GF-D8 (cell line): ENCODE measurements around the gene ARHGAP26.
A peak's percentile ranks its signal among the peaks of the same experiment; 100 is the strongest.
"Not testable (repeated sequence)": the region's sequence is repeated elsewhere in the genome, so short reads cannot be mapped to it uniquely, and the experiment has no call there.

Source experiments
- DNase-seq: peaks from one replicate; lab custom pipeline; 2025; lab: John Stamatoyannopoulos, UW

Gene ARHGAP26

GRCh38 chr5:143092711-143093451 lies 322.7 kb downstream of the ARHGAP26 start:
- DNase-seq, result not testable (repeated sequence)

DNA sequence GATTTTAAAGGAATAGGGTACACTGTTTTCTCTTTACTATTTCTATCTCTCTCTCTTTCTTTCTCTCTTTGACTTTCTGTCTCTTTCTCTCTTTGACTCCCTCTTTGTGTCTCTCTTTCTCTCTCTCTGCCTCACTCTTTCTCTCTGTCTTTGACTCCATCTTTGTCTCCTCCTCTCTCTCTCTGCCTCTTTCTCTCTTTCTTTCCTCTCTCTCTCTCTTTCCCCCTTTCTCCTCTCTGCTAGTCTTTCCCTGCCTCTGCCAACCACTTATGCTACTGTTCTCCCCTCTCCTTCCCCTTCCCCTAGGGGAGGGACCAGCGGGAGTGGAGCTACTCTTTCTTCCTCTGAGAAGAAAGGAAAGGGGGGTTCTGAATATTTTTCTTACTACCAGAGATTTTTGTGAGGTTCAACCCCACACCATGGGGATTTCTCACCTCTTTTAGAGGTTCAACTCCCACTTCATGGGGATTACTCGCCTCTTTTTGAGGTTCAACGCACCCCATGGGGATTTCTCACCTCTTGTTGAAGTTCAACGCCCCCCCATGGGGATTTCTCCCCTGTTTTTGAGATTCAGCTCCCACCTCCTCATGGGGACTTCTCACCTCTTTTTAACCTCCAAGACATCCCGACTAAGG lies 323.4 kb downstream of the ARHGAP26 start:
- DNase-seq, result no peak

GRCh38 chr5:143094087-143094521 lies 323.9 kb downstream of the ARHGAP26 start:
- DNase-seq, result no peak

GRCh38 chr5:143094608-143095007 lies 324.4 kb downstream of the ARHGAP26 start:
- not testable (repeated sequence) for DNase-seq

- DNase-seq, result no peak
Measured at GRCh38 chr5:143101121-143101520, 330.9 kb downstream of the ARHGAP26 start.

DNA sequence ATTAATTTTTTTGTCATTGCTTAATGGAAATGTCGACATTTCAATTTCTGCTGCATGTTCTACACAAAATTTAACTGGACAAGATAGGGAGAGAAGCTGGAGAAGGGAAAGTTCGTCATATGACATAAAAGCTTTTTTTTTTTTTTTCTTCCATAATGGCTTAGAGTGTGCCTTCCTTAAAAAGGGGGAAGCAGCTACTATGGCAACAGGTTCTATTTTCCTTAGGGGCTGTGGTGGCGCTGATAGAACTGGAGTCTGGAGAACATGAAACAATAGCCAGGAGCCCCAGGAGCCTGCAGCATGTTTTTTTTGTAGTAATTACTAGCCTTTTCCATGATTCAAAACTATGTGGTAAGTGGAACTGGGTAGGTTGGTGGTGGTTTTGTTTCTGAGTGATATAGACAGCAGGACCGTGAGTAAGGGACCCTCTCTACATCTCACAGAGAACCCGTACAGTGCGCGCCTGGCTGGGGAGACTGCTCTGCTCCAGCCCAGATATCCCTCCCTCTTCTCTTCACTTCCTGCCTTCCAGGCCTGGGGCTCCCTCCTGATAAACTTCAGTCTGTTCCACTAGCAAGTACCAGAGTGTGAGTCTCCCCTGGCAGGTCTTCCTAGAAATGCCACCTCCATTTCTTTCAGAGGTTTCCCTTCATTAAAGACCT lies 331.7 kb downstream of the ARHGAP26 start:
- no peak for DNase-seq

DNA sequence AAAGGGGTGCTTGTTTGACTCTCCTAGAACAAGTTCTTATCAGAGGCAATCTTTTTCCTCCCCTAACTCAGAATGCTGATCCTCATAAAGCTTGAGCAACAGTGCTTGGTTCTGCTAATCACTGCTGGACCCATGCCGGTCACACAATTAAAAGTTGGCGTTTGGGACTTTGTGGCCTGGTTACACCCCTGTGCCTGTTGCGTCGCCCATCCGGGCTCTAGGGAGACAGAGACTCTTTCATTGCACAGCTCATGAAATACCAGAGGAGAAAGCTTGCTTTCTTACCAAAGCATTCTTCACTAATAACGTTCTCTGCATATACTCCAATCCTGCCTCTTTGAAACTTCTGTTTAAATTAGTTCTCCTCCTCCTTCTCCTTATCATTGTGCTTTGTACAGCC lies 332.2 kb downstream of the ARHGAP26 start:
- DNase-seq, result no peak

DNA sequence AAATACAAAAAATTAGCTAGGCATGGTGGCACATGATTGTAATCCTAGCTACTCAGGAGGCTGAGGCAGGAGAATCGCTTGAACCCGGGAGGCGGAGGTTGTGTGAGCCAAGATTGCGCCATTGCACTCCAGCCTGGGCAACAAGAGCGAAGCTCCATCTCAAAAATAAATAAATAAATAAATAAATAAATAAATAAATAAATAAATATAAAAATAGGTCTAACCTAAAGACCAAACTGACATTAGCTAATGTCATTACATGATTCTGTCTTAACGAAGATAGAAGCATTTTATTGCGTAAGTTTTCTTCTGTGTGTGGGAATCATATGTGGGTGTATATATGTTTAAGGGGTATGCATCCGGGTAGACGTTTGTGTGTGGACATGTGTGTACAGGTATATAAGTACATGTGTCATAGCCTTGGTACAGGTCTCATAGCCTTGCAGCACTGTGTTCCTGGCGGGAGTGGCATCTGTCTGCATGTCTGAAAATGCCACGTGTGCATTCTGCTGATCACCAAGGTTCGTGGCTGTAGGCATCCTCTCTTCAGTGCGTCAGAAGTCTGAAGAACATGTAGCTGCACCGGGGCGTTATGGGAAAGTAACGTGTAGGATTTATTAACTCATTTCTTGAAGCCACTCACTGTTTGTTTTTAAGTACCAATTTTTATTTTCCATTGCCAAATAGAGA lies 335.2 kb downstream of the ARHGAP26 start:
- DNase-seq, result no peak

- DNase-seq, result no peak
Measured at GRCh38 chr5:143106174-143106573, 336.0 kb downstream of the ARHGAP26 start.

GRCh38 chr5:143108498-143109128 lies 338.4 kb downstream of the ARHGAP26 start:
- DNase-seq, result no peak

GRCh38 chr5:143110591-143110990 lies 340.4 kb downstream of the ARHGAP26 start:
- peak; percentile 37 for DNase-seq

DNA sequence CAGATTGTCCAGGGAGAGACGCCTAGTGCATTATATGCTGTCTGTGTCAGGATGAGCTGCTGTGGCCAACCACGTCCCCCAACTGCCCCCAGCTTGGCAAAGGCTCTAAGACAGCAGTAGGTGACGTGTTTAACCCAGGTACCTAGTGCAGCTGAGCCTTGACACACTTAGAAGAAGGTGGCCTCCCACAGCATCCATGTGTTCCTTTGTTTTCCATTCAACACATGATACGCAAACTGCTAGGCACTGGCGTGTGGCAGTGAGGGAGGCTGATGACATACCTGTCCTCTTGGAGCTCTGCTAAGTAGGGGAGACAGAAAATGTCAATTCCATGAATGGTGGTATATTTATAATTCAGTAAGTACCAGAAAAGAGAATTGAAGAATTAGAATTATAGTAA lies 341.6 kb downstream of the ARHGAP26 start:
- DNase-seq, result no peak

DNA sequence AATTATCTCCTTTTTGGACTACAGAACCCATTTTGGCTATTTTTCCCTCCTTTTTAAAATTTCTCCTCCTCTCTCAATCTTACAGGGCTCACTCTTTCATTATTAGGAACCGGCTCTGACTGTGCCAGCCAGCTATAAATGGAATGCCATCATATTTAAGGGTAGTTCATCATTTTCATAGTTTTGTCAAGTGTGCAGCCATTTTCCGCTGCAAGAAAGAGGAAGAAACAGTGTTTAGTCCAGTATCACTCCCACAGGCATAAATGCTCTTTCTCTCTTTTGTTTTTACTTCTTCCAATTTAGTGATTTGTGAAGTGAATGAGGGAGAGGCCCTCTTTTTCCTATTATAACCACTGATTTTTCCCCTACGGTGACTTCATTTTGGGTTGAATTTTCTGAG lies 343.3 kb downstream of the ARHGAP26 start:
- DNase-seq, result no peak

DNA sequence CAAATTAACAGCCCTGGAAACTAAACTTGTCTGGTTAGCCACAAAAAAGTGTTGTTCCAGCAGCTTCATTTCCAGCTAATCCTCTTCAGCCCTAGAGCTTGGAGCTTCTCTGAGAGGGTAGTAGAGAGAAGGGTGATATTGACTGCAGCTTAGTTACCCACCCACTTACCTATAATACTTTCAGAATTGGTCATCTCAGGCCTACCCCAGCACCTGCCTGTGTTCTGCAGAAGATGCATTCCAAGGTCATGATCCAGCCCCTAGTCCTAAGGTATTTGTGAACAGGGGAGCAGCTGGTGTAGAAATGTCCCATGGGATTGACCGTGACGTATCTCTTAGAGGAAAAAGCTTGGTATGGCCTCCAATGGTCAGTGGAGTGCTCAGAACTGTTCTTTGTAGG lies 344.3 kb downstream of the ARHGAP26 start:
- no peak for DNase-seq

DNA sequence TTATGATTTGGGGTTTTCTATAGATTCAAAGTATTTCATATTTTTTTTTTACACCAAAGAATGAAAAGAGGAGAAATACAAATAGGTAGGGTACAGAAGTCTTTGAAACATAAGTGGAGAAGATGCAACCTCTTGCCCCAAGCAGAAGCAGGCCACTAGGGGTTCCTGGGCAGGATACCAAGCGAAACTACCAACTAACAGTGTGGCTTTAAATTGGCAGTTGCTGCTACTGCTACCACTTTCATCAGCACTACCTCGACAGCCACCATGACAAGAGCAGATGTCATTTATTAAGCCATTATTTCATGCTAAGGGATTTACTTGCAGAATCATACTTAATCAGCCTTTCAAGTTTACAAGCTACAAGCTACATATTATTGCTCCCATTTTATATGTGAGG lies 345.2 kb downstream of the ARHGAP26 start:
- DNase-seq, result no peak

DNA sequence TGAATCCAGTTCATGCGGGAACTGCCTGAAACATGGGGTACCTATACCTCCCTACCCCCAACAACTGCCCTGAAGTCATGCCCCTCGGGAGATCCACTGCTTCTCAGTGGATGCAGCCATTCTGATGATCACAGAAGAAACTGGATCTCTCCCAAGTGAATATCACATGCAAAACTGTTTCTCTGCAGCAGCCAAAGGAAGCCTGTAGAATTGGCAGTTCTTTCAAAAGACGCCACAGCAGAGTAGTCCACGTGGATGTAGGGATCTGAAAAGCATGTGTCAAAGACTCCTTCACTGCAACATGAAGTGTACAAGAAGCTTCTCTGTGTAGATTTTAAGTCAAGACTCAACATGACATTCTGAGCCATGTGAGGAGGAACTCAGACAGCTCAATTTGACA lies 346.6 kb downstream of the ARHGAP26 start:
- no peak for DNase-seq

- peak; percentile 44 for DNase-seq
Measured at GRCh38 chr5:143117821-143118220, 347.6 kb downstream of the ARHGAP26 start.

DNA sequence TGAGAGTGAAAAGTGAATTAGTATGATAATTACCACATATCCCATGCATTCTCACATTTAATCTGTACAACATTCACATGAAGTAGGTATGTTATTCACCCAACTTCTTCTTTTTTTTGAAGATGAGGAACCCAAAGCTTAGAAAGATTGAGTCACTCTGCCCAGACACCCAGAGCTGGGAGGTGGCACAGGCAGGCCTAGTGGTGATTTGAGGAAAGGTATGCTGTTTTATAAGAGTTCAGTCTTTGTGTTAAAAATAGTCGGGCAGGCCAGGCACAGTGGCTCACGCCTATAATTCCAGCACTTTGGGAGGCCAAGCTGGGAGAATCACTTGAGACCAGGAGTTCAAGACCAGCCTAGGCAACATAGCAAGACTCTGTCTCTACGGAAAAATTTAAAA lies 348.0 kb downstream of the ARHGAP26 start:
- peak; percentile 83 for DNase-seq

GRCh38 chr5:143118818-143119217 lies 348.6 kb downstream of the ARHGAP26 start:
- DNase-seq, result not testable (repeated sequence)

DNA sequence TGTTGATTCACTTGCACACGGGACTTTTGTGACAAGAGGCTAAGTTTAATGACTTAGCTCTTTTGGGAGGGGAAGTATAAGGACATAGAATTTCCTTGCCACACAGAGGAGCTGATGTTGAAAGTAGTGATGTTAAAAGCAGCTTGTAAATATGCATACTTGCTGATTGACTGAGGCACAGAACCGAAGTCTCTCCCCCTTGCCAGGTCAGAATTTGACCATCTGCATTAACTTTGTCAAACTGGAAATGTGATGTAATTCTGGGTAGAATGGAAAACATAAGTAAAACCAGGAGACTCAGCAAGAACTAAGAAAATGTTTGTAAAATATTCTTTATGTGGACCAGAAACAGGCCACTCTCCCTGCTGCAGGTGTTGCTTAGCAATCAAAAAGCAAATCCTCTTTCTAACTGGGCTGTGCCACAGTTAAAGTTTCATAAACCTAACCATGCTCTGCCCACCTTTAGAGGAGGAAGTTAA lies 349.2 kb downstream of the ARHGAP26 start:
- peak; percentile 62 for DNase-seq

GRCh38 chr5:143119881-143120341 lies 349.7 kb downstream of the ARHGAP26 start:
- DNase-seq, result no peak
